K562 (cell line): Measurements from ENCODE around the gene LYSMD1. TPM values are rescaled to one million over a fixed set of nuclear protein-coding genes. Genes with fewer than 3 reads are reported as not detected.

Source experiments
- BACH1 ChIP-seq: fragments of 200-800 bp; sonication (Bioruptor generic); IDR thresholded peaks from 2 replicates; pipeline ENCODE4 v1.6.1; 2016; ENCODE audit warnings: missing genetic modification characterization, missing compliant biosample characterization
- BRF1 ChIP-seq: IDR thresholded peaks from 3 replicates; pipeline ENCODE4 v1.6.1; 2011; ENCODE audit warnings: borderline replicate concordance, mild to moderate bottlenecking; ENCODE audit not compliant: insufficient read length; ENCODE audit errors: extremely low read depth
- HIVEP1 ChIP-seq: fragments of 250-450 bp; sonication (Bioruptor Pico); IDR thresholded peaks from 2 replicates; pipeline ENCODE4 v1.4.0; 2020; ENCODE audit warnings: mild to moderate bottlenecking
- MIER1 ChIP-seq: fragments of 450-650 bp; IDR thresholded peaks from 2 replicates; pipeline ENCODE4 v1.6.1; 2016; ENCODE audit warnings: antibody characterized with exemption, mild to moderate bottlenecking, low read depth
- PHB2 ChIP-seq: fragments of 450-650 bp; IDR thresholded peaks from 2 replicates; pipeline ENCODE4 v1.6.1; 2017; ENCODE audit warnings: low read depth
- PHF8 ChIP-seq: fragments of 200-600 bp; sonication (generic); IDR thresholded peaks from 2 replicates; pipeline ENCODE4 v1.6.1; 2012; ENCODE audit warnings: mixed run types, mild to moderate bottlenecking, inconsistent platforms, low read length, moderate library complexity, borderline replicate concordance
- SNIP1 ChIP-seq: fragments of 450-650 bp; IDR thresholded peaks from 2 replicates; pipeline ENCODE4 v1.7.1; 2017; ENCODE audit warnings: low read depth, mild to moderate bottlenecking
- TAF9B ChIP-seq: fragments of 450-650 bp; IDR thresholded peaks from 2 replicates; pipeline ENCODE4 v1.6.1; 2018; ENCODE audit warnings: mild to moderate bottlenecking; ENCODE audit not compliant: partially characterized antibody
- ZBTB2 ChIP-seq: fragments of 450-650 bp; IDR thresholded peaks from 2 replicates; pipeline ENCODE4 v1.6.1; 2016; ENCODE audit warnings: antibody characterized with exemption
- ZC3H8 ChIP-seq: fragments of 450-650 bp; IDR thresholded peaks from 2 replicates; pipeline ENCODE4 v1.6.1; 2017
- ZNF143 ChIP-seq: sonication (generic); formaldehyde crosslinking; IDR thresholded peaks from 2 replicates; pipeline ENCODE4 v1.9.0; 2022; ENCODE audit warnings: mild to moderate bottlenecking, missing genetic modification reagents
- ZNF518B ChIP-seq: fragments of 250-450 bp; sonication (Bioruptor Pico); IDR thresholded peaks from 2 replicates; pipeline ENCODE4 v1.5.0; 2021; ENCODE audit warnings: mild to moderate bottlenecking, moderate library complexity
- polyA plus RNA-seq, 8 experiments: library from polyadenylated mRNA; depleted of rRNA in 4 of 8; stranded (reverse) in 5 of 8; unstranded in 3 of 8; fragments of >200 nt; fragmentation: Nextera tagmentation in 2 of 8; fragmentation: Illumina TruSeq in 1 of 8; extraction: Ambion mirVana in 2 of 8; extraction: Trizol in 1 of 8; gene quantifications; 2 replicates each; pipeline versions ENCODE4 v1.2.1 to v1.2.3, GENCODE V29; 2011 to 2014; ENCODE audit warnings: inconsistent platforms in 1 of 8, missing spikeins in 1 of 8
- total RNA-seq, 7 experiments: library from RNA; depleted of rRNA in 6 of 7; stranded (reverse); fragments of >200 nt in 6 of 7; fragmentation: Illumina TruSeq in 2 of 7; extraction: Trizol in 2 of 7; gene quantifications; 2 replicates each; pipeline versions ENCODE4 v1.2.1 to v1.2.3, GENCODE V29; 2011 to 2021; ENCODE audit warnings: low replicate concordance in 1 of 7

The LYSMD1 gene
- total and polyA plus RNA-seq, 9 of the 15 experiments (the other 6 are each of a cell fraction or from before 2014, with no cell fraction given): 2.2 to 9.4 (median 6.0) TPM

- TF ChIP-seq BRF1 (no peak), ZBTB2 (0 out of 2 replicates have a peak, but pooled peaks have one; percentile 7), PHF8 (peak; percentile 77; the same call in 1 of the 2 replicates), SNIP1 (no peak), ZC3H8 (no peak), HIVEP1 (CRISPR knock-in tag) (no peak), ZNF143 (CRISPR knock-in tag) (peak; percentile 99), ZNF518B (CRISPR knock-in tag) (no peak), BACH1 (tag) (peak; percentile 87; the same call in 1 of the 2 replicates), PHB2 (no peak), TAF9B (peak; percentile 68), MIER1 (no peak)
Observed at GRCh38 chr1:151165738-151166504, at the start of gene LYSMD1, which contains the start of gene SCNM1 (continued).
